Kidney epithelial cell (primary cell): ENCODE measurements around the gene SORCS3. TPM values are rescaled to one million over a fixed set of nuclear protein-coding genes. Genes with fewer than 3 reads are reported as not detected.
A peak's percentile ranks its signal among the peaks of the same experiment; 100 is the strongest.

Source experiments
- DNase-seq: peaks from one replicate; pipeline ENCODE4 v3.0.0-alpha.2; 2010; ENCODE audit warnings: low read depth
- H3K27me3 ChIP-seq: 2 replicates; pipeline ENCODE4 v1.6.0; 2011; ENCODE audit warnings: low read length; ENCODE audit not compliant: control insufficient read depth, insufficient read depth
- H3K36me3 ChIP-seq: 2 replicates; pipeline ENCODE4 v1.5.1; 2011; ENCODE audit warnings: low read length; ENCODE audit not compliant: control insufficient read depth, insufficient read depth
- H3K4me3 ChIP-seq: 2 replicates; pipeline ENCODE4 v1.5.1; 2011; ENCODE audit warnings: low read depth, mild to moderate bottlenecking, control low read depth, low read length
- CTCF ChIP-seq: IDR thresholded peaks from 2 replicates; pipeline ENCODE4 v1.5.1; 2011; ENCODE audit warnings: mild to moderate bottlenecking, moderate library complexity, low read length, control low read depth, inconsistent platforms; ENCODE audit not compliant: insufficient read depth, poor library complexity, severe bottlenecking
- total RNA-seq: library from RNA; depleted of rRNA; stranded (reverse); fragments of >200 nt; gene quantifications from 2 replicates; pipeline ENCODE4 v1.2.3, GENCODE V29; 2015

SORCS3 gene
- total RNA-seq, 1 donor from 2014 or later = 0.96 TPM

- no peak for DNase-seq
- TF ChIP-seq CTCF = no peak
- Histone ChIP-seq H3K36me3 (no peaks in the 10 kb centered on the region), H3K27me3 (no peaks in the 10 kb centered on the region), H3K4me3 (no peak overlapping the region)
These were observed 37.6 kb downstream of the SORCS3 start for GRCh38 chr10:104678658-104679057.

- Histone ChIP-seq H3K27me3 (no peaks in the 10 kb centered on the region), H3K4me3 (peak overlapping the region; percentile 29), H3K36me3 (no peaks in the 10 kb centered on the region)
- no peak for TF ChIP-seq CTCF
- DNase-seq = peak; percentile 23
These were observed 39.6 kb downstream of the SORCS3 start for GRCh38 chr10:104680467-104681401.

- no peak for DNase-seq
- no peak for TF ChIP-seq CTCF
- Histone ChIP-seq H3K36me3 (no peaks in the 10 kb centered on the region), H3K4me3 (peak overlapping the region; percentile 29), H3K27me3 (no peaks in the 10 kb centered on the region)
These were observed 40.4 kb downstream of the SORCS3 start for GRCh38 chr10:104681485-104681884.

- H3K27me3 ChIP-seq = no peaks in the 10 kb centered on the region
- no peak for DNase-seq
- no peak overlapping the region for H3K4me3 ChIP-seq
- no peak for TF ChIP-seq CTCF
- no peaks in the 10 kb centered on the region for H3K36me3 ChIP-seq
These were observed 42.5 kb downstream of the SORCS3 start for GRCh38 chr10:104683567-104683966.

- Histone ChIP-seq H3K4me3 (no peak overlapping the region), H3K36me3 (no peaks in the 10 kb centered on the region), H3K27me3 (no peaks in the 10 kb centered on the region)
- no peak for TF ChIP-seq CTCF
- no peak for DNase-seq
These were observed 45.7 kb downstream of the SORCS3 start for GRCh38 chr10:104686829-104687228.
